H1 (cell line): Measurements from ENCODE around the gene RFX2. TPM values are rescaled to one million over a fixed set of nuclear protein-coding genes. Genes with fewer than 3 reads are reported as not detected.

Source experiments
- CTCF ChIA-PET: fragments of 300-600 bp; sonication (Branson Sonifier 250); formaldehyde crosslinking; loops from one replicate; lab custom pipeline; 2021; ENCODE audit not compliant: partially characterized antibody; lab: Charles Lee
- POLR2A ChIA-PET: fragments of 300-600 bp; sonication (Branson Sonifier 250); formaldehyde crosslinking; loops from one replicate; lab custom pipeline; 2021; ENCODE audit warnings: inconsistent platforms; ENCODE audit not compliant: partially characterized antibody; lab: Charles Lee
- DNase-seq, 2 experiments: peaks; one replicate each; pipeline versions ENCODE4 v3.0.0 to v3.0.0-alpha.2; 2010 to 2022; ENCODE audit warnings: low spot score in 2 of 2, low read depth in 1 of 2, mixed read lengths in 1 of 2
- FAIRE-seq: peaks from 2 replicates; lab custom pipeline; 2011; peaks lifted over from hg19 to GRCh38; lab: Jason Lieb, UNC
- H2AFZ ChIP-seq: 2 replicates; pipeline ENCODE4 v1.8.1; 2012; ENCODE audit warnings: low read length, inconsistent platforms
- H2AK5ac ChIP-seq: 2 replicates; pipeline ENCODE4 v1.6.1; 2013; ENCODE audit warnings: low read depth, low read length
- H2BK120ac ChIP-seq: replicated peaks from 2 replicates; pipeline ENCODE3; 2013; ENCODE audit warnings: low read depth, low read length, inconsistent platforms
- H2BK12ac ChIP-seq: 2 replicates; pipeline ENCODE4 v1.6.1; 2013; ENCODE audit warnings: low read depth, low read length
- H2BK15ac ChIP-seq: 2 replicates; pipeline ENCODE4 v1.6.1; 2013; ENCODE audit warnings: low read length
- H2BK20ac ChIP-seq: 2 replicates; pipeline ENCODE4 v1.6.1; 2013; ENCODE audit warnings: low read length
- H2BK5ac ChIP-seq: 2 replicates; pipeline ENCODE4 v1.6.1; 2013; ENCODE audit warnings: low read depth, low read length
- H3K14ac ChIP-seq: 2 replicates; pipeline ENCODE4 v1.6.1; 2013; ENCODE audit warnings: inconsistent platforms; ENCODE audit not compliant: insufficient read length
- H3K18ac ChIP-seq: 2 replicates; pipeline ENCODE4 v1.6.1; 2013; ENCODE audit warnings: low read length; ENCODE audit errors: extremely low read depth
- H3K23ac ChIP-seq: 2 replicates; pipeline ENCODE4 v1.6.1; 2013; ENCODE audit warnings: inconsistent platforms; ENCODE audit not compliant: insufficient read length
- H3K23me2 ChIP-seq: 2 replicates; pipeline ENCODE4 v1.6.1; 2013; ENCODE audit warnings: low read depth, low read length
- H3K27ac ChIP-seq: 2 replicates; pipeline ENCODE4 v1.6.1; 2011; ENCODE audit warnings: low read depth, low read length, inconsistent platforms
- H3K27me3 ChIP-seq, 4 experiments: replicated peaks in 1 of 4; 1 replicate in 1 of 4; 2 replicates in 3 of 4; pipeline versions ENCODE4 v1.6.1 to v1.8.1; 2011 to 2013; ENCODE audit warnings: low read length in 3 of 4, mild to moderate bottlenecking in 3 of 4, inconsistent platforms in 2 of 4, mixed read lengths in 2 of 4, moderate library complexity in 1 of 4; ENCODE audit not compliant: control insufficient read depth in 3 of 4, insufficient read depth in 3 of 4; ENCODE audit errors: extremely low read depth in 1 of 4
- H3K36me3 ChIP-seq, 4 experiments: 2 replicates each; pipeline versions ENCODE4 v1.6.1 to v1.8.1; 2011 to 2013; ENCODE audit warnings: mild to moderate bottlenecking in 4 of 4, low read length in 3 of 4, moderate library complexity in 2 of 4, control low read depth in 1 of 4, inconsistent platforms in 1 of 4; ENCODE audit not compliant: insufficient read depth in 4 of 4, control insufficient read depth in 2 of 4
- H3K4ac ChIP-seq: replicated peaks from 2 replicates; pipeline ENCODE3; 2013; ENCODE audit warnings: low read length, low read depth, mixed read lengths, inconsistent platforms; ENCODE audit not compliant: insufficient read length
- H3K4me1 ChIP-seq, 4 experiments: replicated peaks in 1 of 4; 1 replicate in 1 of 4; 2 replicates in 3 of 4; pipeline versions ENCODE4 v1.6.1 to v1.8.1; 2011 to 2013; ENCODE audit warnings: low read length in 3 of 4, inconsistent platforms in 2 of 4, mixed read lengths in 1 of 4; ENCODE audit not compliant: insufficient read depth in 4 of 4, control insufficient read depth in 3 of 4
- H3K4me2 ChIP-seq, 2 experiments: 2 replicates each; pipeline versions ENCODE4 v1.6.1 to v1.8.1; 2011 to 2013; ENCODE audit warnings: low read depth in 2 of 2, low read length in 2 of 2, control low read depth in 1 of 2, inconsistent platforms in 1 of 2, mild to moderate bottlenecking in 1 of 2; ENCODE audit not compliant: insufficient read depth in 1 of 2
- H3K4me3 ChIP-seq, 4 experiments: fragments of 200-600, 300-600 bp in 1 of 4; sonication (generic), shearing (Covaris generic), sonication (Bioruptor Twin) in 1 of 4; 2 replicates each; pipeline versions ENCODE4 v1.5.1 to v1.8.1; 2011 to 2016; ENCODE audit warnings: low read length in 4 of 4, low read depth in 3 of 4, control low read depth in 2 of 4, inconsistent platforms in 2 of 4, mild to moderate bottlenecking in 2 of 4, mixed read lengths in 1 of 4, moderate library complexity in 1 of 4; ENCODE audit not compliant: insufficient read depth in 2 of 4; ENCODE audit errors: extremely low read depth in 1 of 4
- H3K56ac ChIP-seq: replicated peaks from 2 replicates; pipeline ENCODE3; 2013; ENCODE audit warnings: low read depth, mild to moderate bottlenecking, mixed read lengths, low read length, inconsistent platforms; ENCODE audit not compliant: insufficient read length
- H3K79me1 ChIP-seq: 2 replicates; pipeline ENCODE4 v1.6.1; 2013; ENCODE audit warnings: low read depth, low read length, control low read depth
- H3K79me2 ChIP-seq, 2 experiments: 2 replicates each; pipeline versions ENCODE4 v1.6.1 to v1.8.1; 2012 to 2013; ENCODE audit warnings: low read length in 2 of 2, mild to moderate bottlenecking in 2 of 2, inconsistent platforms in 1 of 2; ENCODE audit not compliant: insufficient read depth in 2 of 2, control insufficient read depth in 1 of 2
- H3K9ac ChIP-seq, 4 experiments: replicated peaks in 1 of 4; 1 replicate in 1 of 4; 2 replicates in 3 of 4; pipeline versions ENCODE4 v1.6.1 to v1.8.1; 2011 to 2013; ENCODE audit warnings: low read depth in 3 of 4, low read length in 3 of 4, control low read depth in 2 of 4, mild to moderate bottlenecking in 2 of 4, moderate library complexity in 2 of 4, inconsistent platforms in 1 of 4; ENCODE audit errors: extremely low read depth in 1 of 4
- H3K9me3 ChIP-seq, 2 experiments: 2 replicates each; pipeline versions ENCODE4 v1.6.1 to v1.8.1; 2012 to 2013; ENCODE audit warnings: mild to moderate bottlenecking in 2 of 2, moderate library complexity in 2 of 2, control low read depth in 1 of 2, inconsistent platforms in 1 of 2, low read depth in 1 of 2, low read length in 1 of 2, mixed read lengths in 1 of 2; ENCODE audit not compliant: insufficient read depth in 2 of 2
- H4K20me1 ChIP-seq, 2 experiments: replicated peaks in 1 of 2; 2 replicates each; pipeline versions ENCODE3 to v1.8.1; 2011 to 2013; ENCODE audit warnings: inconsistent platforms in 2 of 2, low read length in 2 of 2, mild to moderate bottlenecking in 1 of 2; ENCODE audit not compliant: insufficient read depth in 2 of 2, control insufficient read depth in 1 of 2
- H4K5ac ChIP-seq: 2 replicates; pipeline ENCODE4 v1.6.1; 2013; ENCODE audit warnings: low read length, low read depth, mixed read lengths, inconsistent platforms; ENCODE audit not compliant: insufficient read length
- H4K8ac ChIP-seq: 2 replicates; pipeline ENCODE4 v1.8.0; 2013; ENCODE audit warnings: mild to moderate bottlenecking, moderate library complexity, low read length, inconsistent platforms; ENCODE audit not compliant: insufficient read depth; ENCODE audit errors: extremely low read depth
- H4K91ac ChIP-seq: replicated peaks from 2 replicates; pipeline ENCODE3; 2013; ENCODE audit warnings: low read length, mixed read lengths, inconsistent platforms; ENCODE audit not compliant: insufficient read length
- BRCA1 ChIP-seq: IDR thresholded peaks from 2 replicates; pipeline ENCODE4 v1.6.1; 2012; ENCODE audit warnings: low read depth, low read length, improper control_type of control experiment
- CBX8 ChIP-seq: fragments of 300-800, 300-1000 bp; sonication (generic); IDR thresholded peaks from 2 replicates; pipeline ENCODE4 v1.7.1; 2016; ENCODE audit warnings: low read depth, low read length, borderline replicate concordance
- EGR1 ChIP-seq: IDR thresholded peaks from 2 replicates; pipeline ENCODE4 v1.6.1; 2011; ENCODE audit warnings: low read depth, low read length, borderline replicate concordance
- EZH2 ChIP-seq: fragments of 200-600 bp; sonication (generic); IDR thresholded peaks from 2 replicates; pipeline ENCODE4 v1.7.1; 2012; ENCODE audit warnings: low read depth, mild to moderate bottlenecking, moderate library complexity, low read length, inconsistent platforms; ENCODE audit not compliant: severe bottlenecking
- RBBP5 ChIP-seq: IDR thresholded peaks from 2 replicates; pipeline ENCODE4 v1.7.1; 2012; ENCODE audit warnings: low read depth, mild to moderate bottlenecking, inconsistent platforms, low read length, moderate library complexity, borderline replicate concordance
- SIX5 ChIP-seq: IDR thresholded peaks from 2 replicates; pipeline ENCODE4 v1.6.1; 2011; ENCODE audit warnings: mild to moderate bottlenecking, low read depth, low read length
- WGBS, 2 experiments: shearing (Covaris generic) in 1 of 2; methylation state at CpG; one replicate each; pipeline versions ENCODE4 v1.1.6 to v1.1.7; 2013 to 2015; ENCODE audit warnings: low lambda C conversion rate in 2 of 2, mixed read lengths in 2 of 2, inconsistent platforms in 1 of 2, low coverage in 1 of 2, missing lambda C conversion rate in 1 of 2; ENCODE audit not compliant: insufficient replicate concordance in 2 of 2, insufficient coverage in 1 of 2, insufficient read length in 1 of 2; ENCODE audit errors: extremely low coverage in 1 of 2, missing lambda C conversion rate in 1 of 2; 5-methylcytosine and 5-hydroxymethylcytosine counted together
- polyA plus RNA-seq, 7 experiments: library from polyadenylated mRNA; depleted of rRNA in 3 of 7; stranded (reverse) in 5 of 7; unstranded in 2 of 7; fragments of >200 nt in 5 of 7; fragments of 200-250 nt in 2 of 7; gene quantifications; 1 replicate in 5 of 7; 2 replicates in 1 of 7; 4 replicates in 1 of 7; pipeline versions ENCODE4 v1.2.1 to v1.2.3, GENCODE V29; 2011 to 2013; ENCODE audit warnings: missing spikeins in 2 of 7, mixed read lengths in 2 of 7
- total RNA-seq: library from RNA; stranded (reverse); fragmentation: NEBNext Ultra II Directional; extraction: Animal tissue kit (Norgen Biotek cat#: 25700); gene quantifications from 2 replicates; pipeline ENCODE4 v1.2.1, GENCODE V29; 2021
- TF ChIP-seq, protein P1 (sequence below): IDR thresholded peaks from 2 replicates; pipeline ENCODE4 v1.6.1; 2011; ENCODE audit warnings: low read depth, mild to moderate bottlenecking, low read length; ENCODE audit not compliant: insufficient read depth

RFX2 gene
- total and polyA plus RNA-seq, 2 of the 8 experiments (the other 6 are each of a cell fraction or from before 2014, with no cell fraction given) = 4.8 to 5.3 TPM

DNA sequence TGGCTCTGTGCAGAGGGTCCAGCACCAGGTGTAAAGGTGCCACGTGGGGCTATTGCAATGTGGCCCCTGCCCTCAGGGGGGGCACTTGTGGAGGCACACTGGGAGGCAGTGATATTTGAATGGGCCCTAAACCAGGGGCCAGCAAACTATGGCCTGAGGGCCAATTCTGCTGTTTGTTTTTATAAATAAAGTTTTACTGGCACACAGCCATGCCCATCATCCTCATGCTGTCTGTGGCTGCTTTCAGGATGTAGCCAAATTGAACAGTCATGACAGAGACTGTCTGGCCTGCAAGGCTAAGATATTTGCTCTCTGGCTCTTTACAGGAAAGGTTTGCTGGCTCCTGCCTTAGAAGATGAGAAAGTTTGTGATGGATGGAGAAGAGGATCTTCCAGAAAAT lies 98.5 kb downstream of the RFX2 start:
- no peaks in the 10 kb centered on the region for H3K79me1 ChIP-seq
- H3K27ac ChIP-seq = no peak overlapping the region
- no peak overlapping the region for H3K4me3 ChIP-seq
- no peak overlapping the region for H3K23ac ChIP-seq
- no peak overlapping the region for H3K56ac ChIP-seq
- ChIA-PET CTCF (interaction anchor here (0.8 to 3.5 kb wide), 3 partner anchors 11 to 27 kb away, joined by 3 to 22 read pairs (median 4); no protein-coding TSS in a partner anchor), POLR2A (no interaction called here)
- no peak overlapping the region for H4K5ac ChIP-seq
- no peaks in the 10 kb centered on the region for H4K20me1 ChIP-seq
- H2AK5ac ChIP-seq = no peak overlapping the region
- H4K91ac ChIP-seq = no peak overlapping the region
- H3K79me2 ChIP-seq = no peaks in the 10 kb centered on the region
- no peak overlapping the region for H2BK15ac ChIP-seq
- DNase-seq (no peak), FAIRE-seq (no peak)
- no peaks in the 10 kb centered on the region for H3K23me2 ChIP-seq
- no peak overlapping the region for H2AFZ ChIP-seq
- no peak overlapping the region for H4K8ac ChIP-seq
- no peak overlapping the region for H2BK12ac ChIP-seq
- H3K4me1 ChIP-seq = no peaks in the 10 kb centered on the region
- H3K14ac ChIP-seq = no peak overlapping the region
- no peaks in the 10 kb centered on the region for H3K27me3 ChIP-seq
- TF ChIP-seq SIX5 = no peak
- no peak for TF ChIP-seq CBX8
- no peak for TF ChIP-seq EZH2
- TF ChIP-seq RBBP5 = no peak
- no peak for TF ChIP-seq EGR1
- TF ChIP-seq, protein P1, sequence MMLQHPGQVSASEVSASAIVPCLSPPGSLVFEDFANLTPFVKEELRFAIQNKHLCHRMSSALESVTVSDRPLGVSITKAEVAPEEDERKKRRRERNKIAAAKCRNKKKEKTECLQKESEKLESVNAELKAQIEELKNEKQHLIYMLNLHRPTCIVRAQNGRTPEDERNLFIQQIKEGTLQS = no peak
- no peak for TF ChIP-seq BRCA1
- TF ChIP-seq, all 59 proteins: peak for 0
- Histone ChIP-seq H3K36me3 (no peaks in the 10 kb centered on the region), H3K9ac (no peak overlapping the region), H3K4me2 (no peak overlapping the region), H3K18ac (no peak overlapping the region), H2BK120ac (no peak overlapping the region), H3K9me3 (no peaks in the 10 kb centered on the region), H3K4ac (no peak overlapping the region), H2BK5ac (no peak overlapping the region), H2BK20ac (no peak overlapping the region)
- 89% methylated on average over 1 of the region's 1 CpG; no CpG with 5 or more reads in 1 of the 2 experiments for WGBS, 2 experiments
